ENCODE results near the gene PROX2.

Gene PROX2

DNA sequence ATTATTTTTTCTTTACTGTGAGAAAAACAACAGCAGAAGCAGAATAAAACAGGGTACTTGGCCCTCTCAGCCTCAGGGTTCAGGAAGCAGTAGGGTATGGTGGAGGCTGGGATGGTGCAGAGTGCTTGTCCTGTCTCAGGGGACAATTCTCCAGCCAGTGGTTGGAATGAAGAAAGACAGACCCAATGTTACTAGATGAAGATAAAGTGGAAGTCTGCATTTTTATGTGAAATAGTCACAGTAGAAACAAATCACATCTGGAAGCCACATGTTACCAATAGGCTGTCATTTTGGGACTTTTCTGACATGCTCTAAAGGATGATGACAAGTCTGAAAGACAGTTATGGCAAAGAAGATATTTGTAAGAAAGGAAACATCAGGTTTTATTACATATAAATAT, 32.3 kb downstream of the PROX2 start:
- no peak for DNase-seq (ENCODE audit: low read depth)

- no peak for DNase-seq (ENCODE audit: low read depth)
These were observed 34.4 kb downstream of the PROX2 start for GRCh38 chr14:74841230-74842207.

DNA sequence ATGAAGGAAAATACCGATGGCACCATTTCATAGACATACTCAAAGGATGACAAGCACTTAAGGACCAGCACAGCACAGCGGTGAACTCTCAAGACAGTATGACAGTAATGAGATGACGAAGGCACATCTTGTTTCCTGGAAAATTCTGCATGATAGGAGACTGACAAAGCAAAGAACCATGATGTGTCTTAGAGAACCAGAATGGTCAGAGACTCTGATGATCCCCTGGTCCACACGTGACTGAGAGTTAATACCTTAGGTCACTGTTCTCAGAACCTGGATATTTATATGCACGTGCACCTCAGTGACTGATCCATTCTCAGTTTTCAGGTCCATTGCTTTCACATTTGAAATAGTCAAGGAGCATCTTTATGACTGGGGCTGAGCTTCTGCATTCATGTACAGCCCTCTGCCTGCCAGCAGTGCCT, 35.3 kb downstream of the PROX2 start:
- DNase-seq (ENCODE audit: low read depth) = no peak

DNA sequence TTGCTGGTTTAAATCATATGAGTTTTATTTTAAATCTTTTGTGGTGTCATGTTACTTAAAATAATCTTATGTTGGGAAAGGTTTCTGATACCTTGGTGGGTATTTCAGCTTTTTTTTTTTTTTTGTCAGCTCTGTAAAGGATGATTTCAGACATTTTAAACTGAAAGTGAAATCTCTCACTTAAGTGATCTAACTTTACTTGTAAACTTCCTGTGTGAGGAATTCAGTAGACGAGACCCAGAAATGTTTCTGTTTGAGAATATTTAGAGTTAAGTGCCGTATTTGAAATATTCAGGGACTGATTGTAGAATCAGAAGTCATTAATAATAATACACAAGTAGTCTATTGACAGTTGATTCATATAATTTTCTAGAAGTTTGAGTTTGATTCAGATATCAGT, 37.8 kb downstream of the PROX2 start:
- DNase-seq (ENCODE audit: low read depth) = no peak

DNA sequence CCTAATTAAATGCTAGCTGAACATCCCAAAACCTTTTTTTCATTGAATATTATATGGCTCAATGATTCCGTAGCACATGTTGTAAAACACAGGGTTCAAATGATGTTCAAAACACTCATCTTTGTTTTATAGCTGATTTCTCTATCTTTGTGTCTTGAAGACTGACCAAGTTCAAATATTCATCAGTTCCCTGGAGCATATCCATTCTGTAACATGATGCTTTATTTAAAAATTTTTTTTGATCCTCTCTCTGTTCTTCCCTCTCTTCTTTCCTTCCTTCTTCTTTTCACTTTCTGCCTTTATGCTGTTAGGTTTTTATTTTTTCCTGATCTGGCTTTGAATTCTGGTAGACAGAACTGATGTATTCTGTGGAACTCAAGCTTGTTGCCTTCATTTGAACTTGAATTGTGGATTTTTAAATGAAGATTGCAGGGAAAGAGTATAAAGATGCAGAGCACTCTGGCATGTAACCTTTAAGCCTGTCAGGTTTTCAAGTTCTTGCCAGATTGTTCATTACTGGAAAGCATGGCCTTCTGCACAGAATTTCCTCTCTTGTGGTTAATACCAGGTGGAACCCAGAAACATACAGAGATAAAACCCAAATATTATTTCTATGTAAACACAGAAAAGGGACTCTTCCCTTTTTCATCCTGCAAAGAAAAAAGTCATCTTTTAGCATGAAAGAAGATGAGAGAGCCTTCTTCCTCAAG, 39.5 kb downstream of the PROX2 start:
- DNase-seq (ENCODE audit: low read depth) = no peak

- no peak for DNase-seq (ENCODE audit: low read depth)
These were observed 40.2 kb downstream of the PROX2 start for GRCh38 chr14:74835645-74836250.

DNA sequence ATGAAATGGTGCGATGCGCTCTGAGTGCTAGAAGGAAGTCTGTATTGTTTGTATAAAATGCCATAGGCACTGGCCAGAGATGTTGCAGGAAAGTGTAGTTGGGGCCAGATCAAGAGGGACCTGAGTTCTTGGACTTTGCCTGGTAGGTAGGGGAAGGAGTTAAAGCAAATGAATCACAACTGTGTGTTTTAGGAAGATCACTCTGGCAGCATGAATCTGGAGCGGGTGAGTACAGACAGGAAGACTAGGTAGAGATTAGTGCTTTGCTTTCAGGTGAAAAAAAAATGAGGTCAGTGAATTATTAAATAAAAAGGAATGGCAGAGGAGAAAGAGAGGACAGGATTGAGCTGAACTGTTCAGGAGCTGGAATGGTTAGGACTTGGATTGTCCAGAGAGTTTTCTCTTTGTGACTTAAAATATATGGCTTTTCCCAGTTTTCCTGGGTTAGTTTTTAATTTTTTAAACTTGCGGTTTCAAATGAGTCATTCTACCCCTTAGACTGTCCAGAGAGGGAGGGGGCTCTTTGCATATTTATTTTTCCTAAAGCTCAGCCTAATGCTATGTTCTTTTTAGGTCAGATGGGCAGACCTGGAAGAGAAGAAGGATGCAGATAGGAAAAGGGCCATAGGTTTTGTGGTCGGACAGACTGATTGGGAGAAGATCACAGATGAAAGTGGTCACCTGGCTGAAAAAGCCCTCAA, 41.1 kb downstream of the PROX2 start:
- no peak for DNase-seq (ENCODE audit: low read depth)

DNA sequence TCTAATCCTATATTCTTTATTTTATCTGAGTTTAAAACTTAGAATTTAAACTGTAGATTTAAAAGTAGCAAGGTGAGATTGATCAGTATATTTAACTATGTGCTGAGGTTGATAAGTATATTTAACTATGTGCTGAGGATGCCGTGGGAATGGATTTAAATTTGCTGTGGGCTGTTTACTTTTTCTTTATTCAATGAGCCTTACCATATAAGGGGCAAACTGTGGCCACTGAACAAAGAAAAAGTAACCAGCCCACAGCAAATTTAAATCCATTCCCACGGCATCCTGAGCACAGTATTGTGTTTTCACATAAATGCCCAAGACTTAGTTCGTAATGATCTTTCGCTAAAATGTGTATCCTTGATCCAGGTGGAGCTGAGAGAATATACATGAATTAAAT, 43.1 kb downstream of the PROX2 start:
- no peak for DNase-seq (ENCODE audit: low read depth)

GRCh38 chr14:74829251-74829650, 46.7 kb downstream of the PROX2 start:
- DNase-seq (ENCODE audit: low read depth) = no peak

- DNase-seq (ENCODE audit: low read depth) = no peak
These were observed 49.4 kb downstream of the PROX2 start for GRCh38 chr14:74826574-74826973.
